ENCODE results near the gene KLHL5.

Gene KLHL5

DNA sequence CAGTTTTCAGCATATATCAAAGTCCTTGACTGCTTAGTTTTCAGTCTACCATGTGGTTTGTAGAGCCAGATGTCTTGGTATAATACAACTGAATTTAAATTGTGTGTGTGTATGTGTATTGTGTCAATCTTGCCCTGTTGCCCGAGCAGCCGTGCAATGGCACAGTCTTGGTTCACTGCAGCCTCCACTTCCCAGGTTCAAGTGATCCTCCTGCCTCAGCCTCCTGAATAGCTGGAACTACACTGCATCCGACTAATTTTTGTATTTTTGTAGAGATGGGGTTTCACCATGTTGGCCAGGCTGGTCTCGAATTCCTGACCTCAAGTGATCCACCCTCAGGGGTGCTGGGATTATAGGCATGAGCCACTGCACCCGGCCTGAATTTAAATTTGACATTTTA is 6.0 kb upstream of the KLHL5 start:
- no peaks in the 10 kb centered on the region for H3K36me3 ChIP-seq (ENCODE audit: control insufficient read depth in 2 of 2, insufficient read depth in 2 of 2, low read length in 2 of 2)
- H3K4me3 ChIP-seq (ENCODE audit: low read length in 2 of 2): no peak overlapping the region
- no peaks in the 10 kb centered on the region for H3K27me3 ChIP-seq (ENCODE audit: control insufficient read depth in 2 of 2, insufficient read depth in 2 of 2, low read length in 2 of 2)
- no peak overlapping the region for H3K27ac ChIP-seq (ENCODE audit: low read depth in 2 of 2, low read length in 2 of 2)
- H3K4me1 ChIP-seq (ENCODE audit: control insufficient read depth in 2 of 2, insufficient read depth in 2 of 2, low read length in 2 of 2): no peaks in the 10 kb centered on the region
- no peak overlapping the region for H3K9ac ChIP-seq (ENCODE audit: low read depth in 1 of 2, low read length in 2 of 2)
- no peaks in the 10 kb centered on the region for H3K9me3 ChIP-seq (ENCODE audit: control insufficient read depth in 2 of 2, low read length in 2 of 2)

DNA sequence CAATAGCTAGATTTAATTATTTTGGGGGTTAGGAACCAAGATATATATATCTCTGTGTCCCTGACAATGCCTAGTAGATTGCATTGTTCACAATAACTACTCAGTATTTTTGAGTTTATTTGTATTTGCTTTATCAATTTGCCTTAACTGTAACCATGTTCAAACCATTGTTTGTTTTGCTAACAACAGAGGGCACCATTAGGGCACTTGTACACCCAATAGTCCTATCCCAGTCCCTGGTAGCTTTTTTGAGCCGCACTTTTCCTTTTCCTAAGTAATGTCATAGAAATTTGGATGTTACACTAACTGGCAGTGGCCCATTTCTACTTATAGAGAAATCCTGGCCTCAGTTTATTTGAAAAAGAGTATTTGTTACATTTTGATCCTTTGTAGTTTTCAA is 575 bp upstream of the KLHL5 start:
- Histone ChIP-seq H3K4me3 (ENCODE audit: low read length in 2 of 2) (no peak overlapping the region), H3K4me1 (ENCODE audit: control insufficient read depth in 2 of 2, insufficient read depth in 2 of 2, low read length in 2 of 2) (no peaks in the 10 kb centered on the region), H3K27ac (ENCODE audit: low read depth in 2 of 2, low read length in 2 of 2) (no peak overlapping the region)

DNA sequence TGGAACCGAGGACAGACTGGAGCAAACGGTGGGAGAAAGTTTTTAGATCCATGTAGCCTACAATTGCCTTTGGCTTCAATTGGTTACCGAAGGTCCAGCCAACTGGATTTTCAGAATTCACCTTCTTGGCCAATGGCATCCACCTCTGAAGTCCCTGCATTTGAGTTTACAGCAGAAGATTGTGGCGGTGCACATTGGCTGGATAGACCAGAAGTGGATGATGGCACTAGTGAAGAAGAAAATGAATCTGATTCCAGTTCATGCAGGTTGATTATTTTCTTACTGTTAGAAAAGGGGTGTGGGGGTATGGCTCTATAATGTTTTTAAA is 702 bp downstream of the KLHL5 start:
- Histone ChIP-seq H3K27ac (ENCODE audit: low read depth in 2 of 2, low read length in 2 of 2) (no peak overlapping the region), H3K4me3 (ENCODE audit: low read length in 2 of 2) (no peak overlapping the region), H3K9ac (ENCODE audit: low read depth in 1 of 2, low read length in 2 of 2) (no peak overlapping the region)

More for the DNA sequence above, 575 bp upstream of the KLHL5 start:
- Histone ChIP-seq H3K9me3 (ENCODE audit: control insufficient read depth in 2 of 2, low read length in 2 of 2) (no peaks in the 10 kb centered on the region), H3K9ac (ENCODE audit: low read depth in 1 of 2, low read length in 2 of 2) (no peak overlapping the region), H3K27me3 (ENCODE audit: control insufficient read depth in 2 of 2, insufficient read depth in 2 of 2, low read length in 2 of 2) (no peaks in the 10 kb centered on the region), H3K36me3 (ENCODE audit: control insufficient read depth in 2 of 2, insufficient read depth in 2 of 2, low read length in 2 of 2) (no peaks in the 10 kb centered on the region)

DNA sequence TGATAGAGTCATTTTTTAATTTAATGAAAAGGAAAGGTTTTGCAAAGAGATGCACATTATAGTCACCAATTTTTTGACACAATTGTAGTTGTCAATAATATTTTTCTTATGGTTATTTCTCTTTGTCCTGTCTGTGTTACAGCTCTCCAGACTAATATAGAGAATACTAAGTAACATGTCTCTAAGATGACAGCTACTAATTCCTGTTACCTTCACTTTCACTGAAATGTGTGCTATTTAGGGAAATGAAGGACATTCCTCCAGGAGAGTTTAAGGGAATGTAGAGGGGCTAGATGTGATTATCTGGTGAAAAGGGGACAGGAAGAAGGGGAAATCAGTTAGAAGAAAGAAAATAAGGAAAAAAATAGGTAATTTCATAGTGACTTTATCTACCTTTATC is 1.4 kb downstream of the KLHL5 start:
- Histone ChIP-seq H3K4me1 (ENCODE audit: control insufficient read depth in 2 of 2, insufficient read depth in 2 of 2, low read length in 2 of 2) (no peaks in the 10 kb centered on the region), H3K9me3 (ENCODE audit: control insufficient read depth in 2 of 2, low read length in 2 of 2) (no peaks in the 10 kb centered on the region), H3K36me3 (ENCODE audit: control insufficient read depth in 2 of 2, insufficient read depth in 2 of 2, low read length in 2 of 2) (no peaks in the 10 kb centered on the region), H3K9ac (ENCODE audit: low read depth in 1 of 2, low read length in 2 of 2) (no peak overlapping the region), H3K4me3 (ENCODE audit: low read length in 2 of 2) (no peak overlapping the region), H3K27ac (ENCODE audit: low read depth in 2 of 2, low read length in 2 of 2) (no peak overlapping the region), H3K27me3 (ENCODE audit: control insufficient read depth in 2 of 2, insufficient read depth in 2 of 2, low read length in 2 of 2) (no peaks in the 10 kb centered on the region)

More for the DNA sequence above, 702 bp downstream of the KLHL5 start:
- Histone ChIP-seq H3K9me3 (ENCODE audit: control insufficient read depth in 2 of 2, low read length in 2 of 2) (no peaks in the 10 kb centered on the region), H3K36me3 (ENCODE audit: control insufficient read depth in 2 of 2, insufficient read depth in 2 of 2, low read length in 2 of 2) (no peaks in the 10 kb centered on the region), H3K4me1 (ENCODE audit: control insufficient read depth in 2 of 2, insufficient read depth in 2 of 2, low read length in 2 of 2) (no peaks in the 10 kb centered on the region), H3K27me3 (ENCODE audit: control insufficient read depth in 2 of 2, insufficient read depth in 2 of 2, low read length in 2 of 2) (no peaks in the 10 kb centered on the region)

DNA sequence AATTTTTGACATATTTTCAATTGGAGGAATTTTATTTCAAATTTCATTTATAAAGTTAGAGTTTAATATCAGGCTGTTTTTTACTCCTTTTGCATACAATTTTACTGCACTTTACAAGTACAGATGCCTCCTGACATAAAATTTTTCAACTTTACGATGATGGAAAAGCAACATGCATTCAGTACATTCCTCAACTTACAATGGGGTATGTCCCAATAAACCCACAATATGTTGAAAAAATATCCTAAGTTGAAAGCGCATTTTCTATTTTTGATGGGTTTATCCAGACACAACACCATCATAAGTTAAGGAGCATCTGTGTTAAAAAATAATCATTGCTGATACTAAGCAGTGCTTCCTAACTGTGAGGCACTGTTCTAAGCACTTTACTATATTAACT is 4.3 kb downstream of the KLHL5 start:
- no peaks in the 10 kb centered on the region for H3K9me3 ChIP-seq (ENCODE audit: control insufficient read depth in 2 of 2, low read length in 2 of 2)
- H3K27ac ChIP-seq (ENCODE audit: low read depth in 2 of 2, low read length in 2 of 2): no peak overlapping the region
- no peaks in the 10 kb centered on the region for H3K36me3 ChIP-seq (ENCODE audit: control insufficient read depth in 2 of 2, insufficient read depth in 2 of 2, low read length in 2 of 2)
- no peak overlapping the region for H3K9ac ChIP-seq (ENCODE audit: low read depth in 1 of 2, low read length in 2 of 2)
- no peaks in the 10 kb centered on the region for H3K27me3 ChIP-seq (ENCODE audit: control insufficient read depth in 2 of 2, insufficient read depth in 2 of 2, low read length in 2 of 2)
- no peaks in the 10 kb centered on the region for H3K4me1 ChIP-seq (ENCODE audit: control insufficient read depth in 2 of 2, insufficient read depth in 2 of 2, low read length in 2 of 2)
- no peak overlapping the region for H3K4me3 ChIP-seq (ENCODE audit: low read length in 2 of 2)

DNA sequence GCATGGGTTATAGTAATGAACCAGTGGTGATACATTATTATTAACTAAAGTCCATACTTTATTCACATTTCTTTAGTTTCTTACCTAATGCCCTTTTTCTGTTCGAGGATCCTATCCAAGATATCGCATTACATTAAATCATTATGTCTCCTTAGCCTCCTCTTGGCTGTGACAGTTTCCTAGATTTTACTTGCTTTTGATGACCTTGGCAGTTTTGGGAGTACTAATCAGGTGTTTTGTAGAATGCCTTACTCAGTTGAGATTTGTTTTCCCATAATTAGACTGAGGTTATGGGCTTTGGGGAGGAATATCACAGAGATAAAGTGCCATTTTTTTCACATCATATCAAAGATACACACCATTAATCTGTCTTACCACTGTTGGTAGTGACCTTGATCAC is 5.0 kb downstream of the KLHL5 start:
- H3K9ac ChIP-seq (ENCODE audit: low read depth in 1 of 2, low read length in 2 of 2): no peak overlapping the region
- no peak overlapping the region for H3K27ac ChIP-seq (ENCODE audit: low read depth in 2 of 2, low read length in 2 of 2)
- H3K4me3 ChIP-seq (ENCODE audit: low read length in 2 of 2): no peak overlapping the region
- H3K9me3 ChIP-seq (ENCODE audit: control insufficient read depth in 2 of 2, low read length in 2 of 2): no peaks in the 10 kb centered on the region
- no peaks in the 10 kb centered on the region for H3K27me3 ChIP-seq (ENCODE audit: control insufficient read depth in 2 of 2, insufficient read depth in 2 of 2, low read length in 2 of 2)
- H3K4me1 ChIP-seq (ENCODE audit: control insufficient read depth in 2 of 2, insufficient read depth in 2 of 2, low read length in 2 of 2): no peaks in the 10 kb centered on the region
- no peaks in the 10 kb centered on the region for H3K36me3 ChIP-seq (ENCODE audit: control insufficient read depth in 2 of 2, insufficient read depth in 2 of 2, low read length in 2 of 2)

DNA sequence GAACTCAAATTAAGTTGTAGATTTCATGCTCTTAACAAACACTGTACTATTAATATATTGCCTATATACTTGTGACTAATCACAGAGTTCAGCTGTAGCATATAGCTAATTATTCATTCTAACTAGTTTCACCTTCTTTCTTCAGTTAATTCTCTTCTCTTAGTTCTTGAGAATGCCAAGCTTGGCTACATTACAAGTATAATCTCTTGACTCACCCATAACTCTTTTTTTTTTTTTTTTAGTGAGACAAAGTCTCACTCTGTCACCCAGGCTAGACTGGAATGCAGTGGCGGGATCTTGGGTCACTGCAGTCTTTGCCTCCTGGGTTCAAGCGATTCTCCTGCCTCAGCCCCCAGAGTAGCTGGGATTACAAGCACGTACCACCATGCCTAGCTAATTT is 5.4 kb downstream of the KLHL5 start:
- Histone ChIP-seq H3K27me3 (ENCODE audit: control insufficient read depth in 2 of 2, insufficient read depth in 2 of 2, low read length in 2 of 2) (no peaks in the 10 kb centered on the region), H3K36me3 (ENCODE audit: control insufficient read depth in 2 of 2, insufficient read depth in 2 of 2, low read length in 2 of 2) (no peaks in the 10 kb centered on the region), H3K4me3 (ENCODE audit: low read length in 2 of 2) (no peak overlapping the region), H3K27ac (ENCODE audit: low read depth in 2 of 2, low read length in 2 of 2) (no peak overlapping the region), H3K9me3 (ENCODE audit: control insufficient read depth in 2 of 2, low read length in 2 of 2) (no peaks in the 10 kb centered on the region), H3K9ac (ENCODE audit: low read depth in 1 of 2, low read length in 2 of 2) (no peak overlapping the region), H3K4me1 (ENCODE audit: control insufficient read depth in 2 of 2, insufficient read depth in 2 of 2, low read length in 2 of 2) (no peaks in the 10 kb centered on the region)

DNA sequence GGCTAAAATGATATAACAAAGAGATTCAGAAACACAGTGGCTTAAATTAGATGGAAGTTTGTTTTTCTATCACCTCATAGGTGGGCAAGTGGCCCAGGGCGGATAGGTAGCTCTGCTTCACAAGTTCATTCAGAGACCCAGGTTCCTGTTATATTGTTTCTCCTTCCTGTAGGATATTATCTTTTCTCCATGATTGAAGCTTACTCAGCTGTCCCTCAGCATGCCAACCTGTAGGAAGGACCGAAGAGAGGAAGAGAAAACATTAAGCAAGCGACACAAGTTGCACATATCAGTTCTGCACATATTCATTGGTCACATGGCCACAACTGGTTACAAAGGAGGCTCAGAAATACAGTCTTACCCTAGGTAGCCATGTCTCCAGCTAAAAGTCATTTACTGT is 6.9 kb downstream of the KLHL5 start:
- H3K4me3 ChIP-seq (ENCODE audit: low read length in 2 of 2): no peak overlapping the region
- H3K36me3 ChIP-seq (ENCODE audit: control insufficient read depth in 2 of 2, insufficient read depth in 2 of 2, low read length in 2 of 2): no peaks in the 10 kb centered on the region
- no peaks in the 10 kb centered on the region for H3K4me1 ChIP-seq (ENCODE audit: control insufficient read depth in 2 of 2, insufficient read depth in 2 of 2, low read length in 2 of 2)
- no peaks in the 10 kb centered on the region for H3K27me3 ChIP-seq (ENCODE audit: control insufficient read depth in 2 of 2, insufficient read depth in 2 of 2, low read length in 2 of 2)
- no peak overlapping the region for H3K9ac ChIP-seq (ENCODE audit: low read depth in 1 of 2, low read length in 2 of 2)
- no peak overlapping the region for H3K27ac ChIP-seq (ENCODE audit: low read depth in 2 of 2, low read length in 2 of 2)
- no peaks in the 10 kb centered on the region for H3K9me3 ChIP-seq (ENCODE audit: control insufficient read depth in 2 of 2, low read length in 2 of 2)

DNA sequence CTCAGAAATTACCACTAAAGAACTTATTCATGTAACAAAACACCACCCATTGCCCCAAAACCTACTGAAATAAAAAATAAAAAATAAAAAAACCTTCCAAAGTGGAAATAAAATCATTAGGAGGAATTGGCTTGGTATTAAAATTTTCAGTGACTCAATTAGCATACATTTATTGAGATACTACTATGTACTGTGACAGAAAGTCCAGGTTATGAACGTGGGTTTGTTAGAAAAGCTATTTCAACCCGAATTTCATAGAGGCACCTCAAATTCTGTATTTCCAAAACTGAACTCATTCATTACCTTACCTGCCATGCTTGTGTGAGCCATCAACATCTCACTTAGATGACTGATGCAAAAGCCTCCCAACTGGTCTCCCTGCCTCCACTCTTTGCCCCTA is 16.8 kb downstream of the KLHL5 start:
- H3K4me1 ChIP-seq (ENCODE audit: control insufficient read depth in 2 of 2, insufficient read depth in 2 of 2, low read length in 2 of 2): no peaks in the 10 kb centered on the region
- H3K4me3 ChIP-seq (ENCODE audit: low read length in 2 of 2): no peak overlapping the region
- H3K27me3 ChIP-seq (ENCODE audit: control insufficient read depth in 2 of 2, insufficient read depth in 2 of 2, low read length in 2 of 2): no peaks in the 10 kb centered on the region
- H3K27ac ChIP-seq (ENCODE audit: low read depth in 2 of 2, low read length in 2 of 2): no peak overlapping the region
- H3K9ac ChIP-seq (ENCODE audit: low read depth in 1 of 2, low read length in 2 of 2): no peak overlapping the region
- no peaks in the 10 kb centered on the region for H3K9me3 ChIP-seq (ENCODE audit: control insufficient read depth in 2 of 2, low read length in 2 of 2)
- no peaks in the 10 kb centered on the region for H3K36me3 ChIP-seq (ENCODE audit: control insufficient read depth in 2 of 2, insufficient read depth in 2 of 2, low read length in 2 of 2)

DNA sequence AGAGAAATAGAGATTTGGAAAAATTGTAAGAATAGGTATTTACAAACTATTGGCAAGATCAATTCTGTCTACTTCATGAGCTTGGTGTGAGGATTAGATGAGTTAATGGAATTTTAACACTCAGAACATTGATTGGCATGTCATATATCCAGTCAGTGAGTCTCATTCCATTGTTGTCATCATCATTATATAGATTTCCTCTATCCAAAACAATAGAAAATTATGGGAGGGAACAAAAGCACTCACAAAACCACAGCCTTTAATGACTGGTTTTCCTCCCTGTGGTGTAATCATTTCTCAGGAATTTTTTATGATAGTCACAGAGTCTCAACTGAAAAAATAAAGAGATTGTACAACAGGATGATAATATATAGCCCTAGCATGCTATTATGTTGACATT is 21.1 kb downstream of the KLHL5 start:
- Histone ChIP-seq H3K9me3 (ENCODE audit: control insufficient read depth in 2 of 2, low read length in 2 of 2) (no peaks in the 10 kb centered on the region), H3K27me3 (ENCODE audit: control insufficient read depth in 2 of 2, insufficient read depth in 2 of 2, low read length in 2 of 2) (no peaks in the 10 kb centered on the region), H3K4me3 (ENCODE audit: low read length in 2 of 2) (no peak overlapping the region), H3K9ac (ENCODE audit: low read depth in 1 of 2, low read length in 2 of 2) (no peak overlapping the region), H3K36me3 (ENCODE audit: control insufficient read depth in 2 of 2, insufficient read depth in 2 of 2, low read length in 2 of 2) (peaks cover 0 to 3% of the 10 kb centered on the region in 2 donors), H3K27ac (ENCODE audit: low read depth in 2 of 2, low read length in 2 of 2) (no peak overlapping the region), H3K4me1 (ENCODE audit: control insufficient read depth in 2 of 2, insufficient read depth in 2 of 2, low read length in 2 of 2) (no peaks in the 10 kb centered on the region)

DNA sequence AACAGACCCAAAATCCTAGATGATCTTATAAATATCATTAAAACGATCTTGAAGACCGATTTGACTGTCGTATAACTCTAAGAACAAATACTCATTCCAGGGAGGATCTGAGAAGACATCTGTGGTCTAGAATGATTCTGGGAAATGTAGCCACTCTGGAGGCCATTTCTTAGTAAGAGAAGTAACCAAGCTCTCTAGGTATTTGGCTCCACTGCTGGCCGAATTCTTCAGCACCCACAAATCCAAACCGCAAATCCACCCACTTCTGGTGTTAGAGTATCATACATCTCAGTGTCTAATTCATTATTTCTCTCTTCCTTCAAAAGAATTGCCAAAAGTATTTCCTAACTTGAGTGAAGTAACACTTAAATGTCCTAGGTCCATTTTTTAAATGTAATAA is 23.9 kb downstream of the KLHL5 start:
- Histone ChIP-seq H3K27me3 (ENCODE audit: control insufficient read depth in 2 of 2, insufficient read depth in 2 of 2, low read length in 2 of 2) (no peaks in the 10 kb centered on the region), H3K4me3 (ENCODE audit: low read length in 2 of 2) (no peak overlapping the region), H3K4me1 (ENCODE audit: control insufficient read depth in 2 of 2, insufficient read depth in 2 of 2, low read length in 2 of 2) (no peaks in the 10 kb centered on the region), H3K27ac (ENCODE audit: low read depth in 2 of 2, low read length in 2 of 2) (no peak overlapping the region), H3K9ac (ENCODE audit: low read depth in 1 of 2, low read length in 2 of 2) (no peak overlapping the region), H3K36me3 (ENCODE audit: control insufficient read depth in 2 of 2, insufficient read depth in 2 of 2, low read length in 2 of 2) (peaks cover 0 to 3% of the 10 kb centered on the region in 2 donors), H3K9me3 (ENCODE audit: control insufficient read depth in 2 of 2, low read length in 2 of 2) (no peaks in the 10 kb centered on the region)
